OCI-LY3 (cell line): Measurements from ENCODE around the gene RGS6.

Experiments
- EZH2phosphoT487 ChIP-seq: fragments of 200-600 bp; shearing (Covaris generic); IDR thresholded peaks from 2 replicates; pipeline ENCODE4 v1.6.1; 2018; ENCODE audit warnings: antibody characterized with exemption, mixed run types, low read depth
- TF ChIP-seq, protein P1 (sequence below): fragments of 200-600, 300-600 bp; sonication (generic); IDR thresholded peaks from 2 replicates; pipeline ENCODE4 v1.5.1; 2014; ENCODE audit warnings: antibody characterized with exemption, low read length, low read depth

DNA sequence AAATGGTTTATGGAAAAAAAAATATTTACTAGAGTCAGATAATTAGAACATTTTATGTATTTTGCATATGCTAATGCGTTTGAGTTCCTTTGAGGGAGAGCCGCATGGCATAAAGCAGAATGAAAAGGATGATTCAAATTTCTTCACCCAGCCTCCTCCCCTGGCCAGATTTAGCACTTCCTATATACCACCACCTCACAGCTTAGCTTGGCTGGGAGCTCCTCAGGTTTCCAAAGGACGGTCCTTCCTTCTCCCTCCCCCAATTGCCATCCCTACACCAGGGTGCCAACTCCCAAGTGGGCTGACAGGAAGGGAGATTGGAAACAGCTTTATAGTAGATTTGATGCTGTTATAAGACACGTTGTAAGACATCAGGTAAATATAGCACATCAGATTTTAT lies 157.4 kb downstream of the RGS6 start:
- TF ChIP-seq, protein P1, sequence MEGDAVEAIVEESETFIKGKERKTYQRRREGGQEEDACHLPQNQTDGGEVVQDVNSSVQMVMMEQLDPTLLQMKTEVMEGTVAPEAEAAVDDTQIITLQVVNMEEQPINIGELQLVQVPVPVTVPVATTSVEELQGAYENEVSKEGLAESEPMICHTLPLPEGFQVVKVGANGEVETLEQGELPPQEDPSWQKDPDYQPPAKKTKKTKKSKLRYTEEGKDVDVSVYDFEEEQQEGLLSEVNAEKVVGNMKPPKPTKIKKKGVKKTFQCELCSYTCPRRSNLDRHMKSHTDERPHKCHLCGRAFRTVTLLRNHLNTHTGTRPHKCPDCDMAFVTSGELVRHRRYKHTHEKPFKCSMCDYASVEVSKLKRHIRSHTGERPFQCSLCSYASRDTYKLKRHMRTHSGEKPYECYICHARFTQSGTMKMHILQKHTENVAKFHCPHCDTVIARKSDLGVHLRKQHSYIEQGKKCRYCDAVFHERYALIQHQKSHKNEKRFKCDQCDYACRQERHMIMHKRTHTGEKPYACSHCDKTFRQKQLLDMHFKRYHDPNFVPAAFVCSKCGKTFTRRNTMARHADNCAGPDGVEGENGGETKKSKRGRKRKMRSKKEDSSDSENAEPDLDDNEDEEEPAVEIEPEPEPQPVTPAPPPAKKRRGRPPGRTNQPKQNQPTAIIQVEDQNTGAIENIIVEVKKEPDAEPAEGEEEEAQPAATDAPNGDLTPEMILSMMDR = no peak
- TF ChIP-seq EZH2phosphoT487 = no peak
